ENCODE measurements around the gene EFNA3.
A peak's percentile ranks its signal among the peaks of the same experiment; 100 is the strongest.

Gene EFNA3

DNA sequence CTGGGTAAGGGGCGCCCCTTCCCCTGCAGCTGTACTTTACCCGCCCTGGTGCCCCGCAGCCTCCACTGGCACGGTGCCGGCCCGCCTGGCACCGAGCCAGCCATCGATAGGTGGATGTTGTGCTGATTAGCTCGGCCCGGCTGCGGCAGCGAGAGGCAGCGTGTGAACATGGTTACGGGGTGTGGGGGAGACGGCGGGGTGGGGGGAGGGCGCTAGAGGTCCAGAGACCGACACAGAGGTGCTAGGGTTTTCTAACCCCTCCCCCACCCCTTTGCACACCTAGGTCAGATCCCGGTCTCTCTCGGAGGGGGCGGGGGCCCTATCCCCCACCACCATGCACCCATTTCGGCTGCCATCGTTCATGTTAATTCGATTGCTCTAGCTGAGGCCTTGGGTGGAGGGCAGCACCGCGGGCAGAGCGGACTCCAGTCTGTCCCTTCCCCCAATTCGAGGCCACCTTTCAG is 8.4 kb upstream of the EFNA3 start:
- DNase-seq: no peak

DNA sequence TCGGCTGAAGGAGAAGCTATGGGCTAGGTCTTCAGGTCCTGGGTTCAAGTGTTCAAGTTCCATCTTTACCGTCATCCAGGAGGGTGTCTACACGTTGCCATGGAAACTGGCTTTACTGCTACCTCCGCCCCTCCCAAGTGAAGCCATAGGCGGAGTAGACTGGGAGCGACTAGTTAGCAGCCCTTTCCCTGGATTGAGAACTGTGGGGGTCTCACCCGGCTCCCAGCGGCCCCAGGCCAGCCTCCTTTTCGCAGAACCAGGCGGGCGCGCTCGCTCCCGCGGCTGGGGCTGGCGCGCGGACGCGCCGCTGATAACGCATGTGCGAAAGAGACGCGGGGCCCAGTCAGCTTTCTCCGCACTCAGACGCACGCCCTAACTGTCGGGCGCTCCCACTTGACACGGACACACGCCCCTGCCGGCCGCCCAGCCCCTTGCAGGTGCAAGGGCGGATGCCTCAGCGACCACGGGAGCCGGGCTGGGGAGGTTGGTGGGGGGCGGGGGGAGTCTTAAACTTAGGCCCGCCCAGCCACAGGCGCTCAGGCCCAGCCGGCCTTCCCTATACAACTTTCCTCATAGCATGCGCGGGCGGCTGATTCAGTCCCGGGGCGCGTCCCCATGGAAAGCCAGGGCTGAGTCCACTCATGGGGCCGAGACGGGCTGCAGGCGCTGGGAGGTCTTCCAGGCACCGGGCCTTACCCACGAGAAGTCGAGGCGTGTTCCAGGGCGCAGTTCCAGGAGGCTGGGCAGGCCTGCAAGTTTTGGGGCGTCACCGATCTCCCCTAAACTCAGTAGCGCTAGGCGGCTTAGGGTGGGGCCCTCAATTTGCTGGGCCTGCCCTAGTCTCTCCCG is 7.7 kb upstream of the EFNA3 start:
- DNase-seq: peak; percentile 78

DNA sequence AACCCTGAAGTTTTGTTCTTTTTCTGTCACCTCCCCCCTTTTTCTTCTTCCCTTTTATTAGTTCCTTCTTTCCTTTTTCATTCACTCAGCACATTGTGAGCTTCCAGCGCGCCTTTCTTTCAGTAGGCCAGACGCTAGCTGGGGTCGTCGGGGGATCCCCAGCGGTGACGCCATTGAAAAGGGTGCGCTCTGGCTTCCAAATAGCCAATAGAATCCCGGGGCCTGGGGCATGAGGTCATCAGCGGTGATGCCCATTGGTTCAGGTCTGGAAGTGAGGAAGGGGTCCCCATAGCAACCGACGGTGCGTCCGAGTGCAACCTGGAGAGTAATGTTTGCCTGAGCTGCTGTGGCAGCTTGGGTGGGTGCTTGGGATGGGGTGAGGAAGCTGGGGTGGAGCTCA is 6.9 kb upstream of the EFNA3 start:
- DNase-seq: no peak

DNA sequence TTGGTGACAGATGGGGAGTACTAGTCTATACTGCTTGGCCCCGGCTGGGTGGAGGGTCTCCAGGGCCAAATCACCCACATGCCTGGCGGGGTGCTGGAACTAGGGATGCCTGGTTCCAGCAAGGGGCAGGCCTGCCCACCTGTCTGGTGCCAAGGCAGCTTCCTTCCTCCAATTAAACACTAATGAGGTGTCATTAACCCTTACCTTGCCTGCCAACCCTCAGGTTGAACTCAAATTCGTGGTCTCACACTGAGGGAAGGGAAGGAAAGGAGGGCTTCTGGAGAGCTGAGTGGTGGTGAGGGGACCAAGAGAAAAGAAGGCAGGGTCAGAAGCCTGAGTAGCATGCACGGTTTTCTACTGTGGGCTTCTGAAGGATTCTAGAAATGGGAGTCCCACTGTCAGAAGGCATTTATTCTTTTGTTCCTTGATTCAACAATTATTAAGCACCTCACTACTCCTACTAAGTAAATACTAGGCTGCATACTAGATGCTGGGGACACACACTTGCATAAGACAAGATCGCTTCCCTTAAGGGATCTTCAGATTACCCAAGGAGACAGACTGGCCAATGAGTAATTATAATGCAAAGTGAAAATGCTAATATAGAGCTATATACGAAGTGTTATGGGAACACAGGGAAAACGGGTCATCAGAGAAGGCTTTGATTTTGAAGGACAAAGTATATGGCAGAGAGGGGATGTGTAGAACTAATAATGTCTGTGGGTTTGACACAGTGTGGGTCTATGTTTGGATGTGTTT is 5.9 kb upstream of the EFNA3 start:
- no peak for DNase-seq

DNA sequence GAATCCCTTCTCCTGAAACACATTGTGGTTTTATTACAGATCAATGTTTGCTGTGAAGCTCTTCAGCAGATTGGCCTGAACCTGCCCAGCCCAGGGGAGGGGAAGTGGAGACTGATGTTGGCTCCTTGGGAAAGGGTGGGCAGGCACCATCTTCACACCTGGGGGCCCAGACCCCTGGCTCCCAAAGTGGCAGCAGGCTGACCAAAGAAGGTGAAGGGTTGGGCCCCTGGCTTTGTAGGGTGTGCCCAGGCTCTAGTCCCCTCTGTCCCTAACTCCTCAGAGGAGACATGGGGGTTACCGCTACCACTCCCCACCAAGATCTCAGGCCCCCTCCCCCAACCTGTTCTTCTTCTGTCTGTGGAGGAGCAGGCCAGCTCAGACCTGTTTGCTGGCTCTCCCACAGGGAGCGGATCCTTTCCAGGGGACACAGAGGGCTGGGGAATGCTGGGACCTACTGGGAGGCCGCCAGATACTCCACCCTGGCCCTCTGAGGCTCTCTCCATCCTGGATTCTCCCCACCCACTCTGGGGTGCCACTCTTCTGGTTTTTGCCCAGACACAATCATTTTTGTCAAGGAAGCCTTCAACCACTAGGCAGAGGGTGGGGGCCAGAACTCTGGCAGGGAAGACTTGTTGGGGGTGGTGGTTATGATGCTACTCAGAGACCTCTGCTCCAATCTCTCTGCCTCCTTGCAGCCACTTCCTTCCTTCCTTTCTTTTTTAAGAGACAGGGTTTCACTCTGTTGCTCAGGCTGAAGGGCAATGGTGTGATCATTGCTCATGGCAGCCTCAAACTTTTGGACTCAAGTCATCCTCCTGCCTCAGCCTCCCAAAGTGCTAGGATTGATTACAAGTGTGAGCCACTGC is 5.0 kb upstream of the EFNA3 start:
- DNase-seq: no peak

DNA sequence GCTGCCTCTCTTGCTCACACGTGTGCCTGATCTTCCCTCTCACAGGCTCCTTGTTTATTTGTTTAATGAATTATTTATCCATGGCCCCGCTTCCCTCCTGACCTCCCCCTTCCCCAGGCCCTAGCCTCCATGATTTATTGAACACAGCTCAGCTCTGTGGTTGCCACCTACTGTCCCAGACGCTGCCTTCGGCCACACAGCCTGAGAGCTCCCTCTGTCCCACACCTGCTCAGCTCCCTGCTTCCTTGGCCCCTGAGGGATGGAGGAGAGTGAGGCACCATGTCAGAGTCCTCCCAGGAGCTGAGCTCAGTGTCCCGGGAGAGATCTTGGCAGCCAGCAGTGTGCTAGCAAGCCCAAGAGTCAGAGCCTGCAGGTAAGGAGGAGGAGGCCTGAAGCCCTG is 3.1 kb upstream of the EFNA3 start:
- DNase-seq: no peak

DNA sequence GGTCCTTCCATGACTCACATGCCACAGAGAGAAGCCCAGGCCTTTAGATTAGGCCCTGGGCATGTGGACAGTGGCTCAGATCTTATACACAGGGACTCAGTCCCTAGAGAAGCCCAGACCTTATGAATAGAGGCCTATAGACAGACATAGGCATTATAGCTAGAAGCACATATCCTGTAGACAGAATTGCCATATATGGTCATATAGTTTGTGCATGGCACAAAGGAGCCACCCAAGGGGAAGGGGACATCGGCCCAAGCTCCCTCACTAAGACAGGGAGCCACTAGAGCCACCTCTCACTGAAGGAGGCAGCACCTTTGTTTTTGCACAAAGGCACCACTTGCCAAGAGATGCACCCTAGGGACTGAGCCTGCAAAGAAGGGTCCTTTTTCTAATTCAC is 2.3 kb upstream of the EFNA3 start:
- no peak for DNase-seq

DNA sequence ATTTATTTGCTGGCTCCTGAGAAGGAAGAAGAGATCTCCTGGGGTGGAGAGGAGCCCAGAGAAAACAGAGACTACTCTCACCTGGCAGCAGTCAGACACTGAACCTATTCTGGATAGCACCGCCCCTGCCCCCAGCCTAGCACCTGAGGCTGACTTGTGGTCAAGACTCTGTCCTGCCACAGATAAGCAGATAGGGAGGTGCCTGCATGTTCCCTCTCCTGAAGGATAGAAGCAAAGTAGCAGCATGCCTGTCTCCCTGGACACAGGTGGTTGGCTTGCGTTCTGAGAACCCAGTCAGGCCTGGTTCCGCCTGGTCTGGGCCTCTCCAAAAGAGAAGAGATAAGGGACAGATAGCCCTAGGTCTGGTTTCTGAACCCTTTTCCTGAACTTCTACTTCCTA is 1.3 kb upstream of the EFNA3 start:
- no peak for DNase-seq

DNA sequence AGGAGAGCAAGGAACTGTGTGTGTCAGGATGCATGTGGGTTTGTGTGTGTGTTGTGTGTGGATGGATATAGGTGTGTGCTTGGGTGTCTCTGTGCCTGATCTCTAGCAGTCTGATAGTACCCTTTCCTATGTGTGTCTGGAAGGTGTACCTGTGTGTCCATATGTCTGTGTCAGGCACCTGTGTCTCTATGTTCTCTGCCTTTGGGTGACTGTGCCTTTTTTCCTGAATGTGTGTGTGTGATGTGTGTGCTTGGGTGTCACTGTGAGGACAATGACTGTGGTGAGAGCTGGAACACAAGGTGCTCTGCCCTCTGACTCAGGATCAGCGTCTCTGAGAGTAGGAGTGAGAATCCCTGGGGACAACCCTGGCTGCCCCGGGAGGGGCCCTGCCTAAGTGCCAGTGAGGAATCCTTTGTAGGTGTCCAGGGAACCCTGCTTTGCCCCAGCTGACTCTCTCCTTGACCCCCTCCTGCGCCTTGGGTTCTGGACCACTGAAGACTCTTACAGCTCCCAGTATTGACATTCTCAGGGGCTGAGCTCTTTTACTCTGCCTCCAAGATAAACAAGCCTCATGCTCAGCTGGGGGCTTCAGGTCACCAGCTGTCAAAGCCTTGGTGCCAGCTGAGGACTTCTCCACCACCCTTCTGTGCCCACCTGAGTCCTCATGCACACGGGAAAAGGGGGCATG is 735 bp upstream of the EFNA3 start:
- DNase-seq: no peak

DNA sequence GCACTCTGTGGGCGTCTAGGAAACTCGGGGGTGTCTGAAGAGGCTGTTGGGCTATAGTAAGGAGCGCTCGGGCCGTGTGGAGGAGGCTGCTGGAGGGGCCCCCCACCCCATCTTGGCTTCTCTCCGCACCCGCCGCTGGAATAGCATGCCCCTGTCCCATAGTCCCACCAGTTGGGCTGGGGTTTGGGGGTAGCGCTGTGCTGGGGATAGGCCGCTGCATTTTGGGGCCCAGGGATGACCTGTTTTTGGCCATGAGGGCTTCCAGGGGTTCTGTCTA is 511 bp downstream of the EFNA3 start:
- no peak for DNase-seq

DNA sequence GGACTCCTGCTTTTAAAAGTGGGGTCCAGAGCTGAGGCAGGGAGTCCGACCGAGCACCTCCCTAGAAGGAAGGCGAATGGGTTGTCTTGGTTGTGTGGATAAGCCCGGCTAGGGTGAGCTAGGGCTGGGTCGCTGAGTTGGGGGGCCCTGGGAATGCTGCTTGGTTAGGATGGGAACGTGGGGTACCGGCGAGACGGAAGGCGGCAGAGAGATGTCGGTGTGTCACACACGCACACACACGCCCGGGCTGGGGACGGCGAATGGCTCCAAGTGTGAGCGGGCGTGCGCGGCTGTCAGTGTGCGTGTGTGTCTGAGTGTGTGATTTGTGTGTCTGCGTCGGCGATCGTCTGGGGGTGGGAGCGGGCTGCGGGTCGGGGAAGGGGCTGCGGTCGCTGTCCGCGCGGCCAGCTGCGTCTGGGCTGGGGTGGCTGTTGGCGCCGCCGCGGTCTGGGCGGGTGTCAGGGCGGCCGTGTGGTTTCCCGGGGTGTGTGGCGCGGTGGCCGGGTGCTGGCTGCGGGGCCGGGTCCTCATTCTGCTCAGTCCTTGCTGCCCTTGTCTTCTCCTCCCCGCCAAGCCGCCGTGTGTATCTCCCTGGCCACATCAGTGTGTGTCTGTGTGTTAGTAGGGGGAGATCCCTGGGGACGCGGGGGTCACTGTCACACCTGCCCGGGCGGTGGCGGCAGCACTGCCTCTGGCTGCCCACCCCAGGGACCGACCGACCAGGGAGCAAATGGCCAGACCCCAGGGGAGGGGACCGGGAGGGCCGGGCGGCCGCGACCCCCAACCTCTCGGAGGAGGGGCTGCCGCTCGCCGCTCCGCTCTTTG is 1.1 kb downstream of the EFNA3 start:
- DNase-seq: no peak

DNA sequence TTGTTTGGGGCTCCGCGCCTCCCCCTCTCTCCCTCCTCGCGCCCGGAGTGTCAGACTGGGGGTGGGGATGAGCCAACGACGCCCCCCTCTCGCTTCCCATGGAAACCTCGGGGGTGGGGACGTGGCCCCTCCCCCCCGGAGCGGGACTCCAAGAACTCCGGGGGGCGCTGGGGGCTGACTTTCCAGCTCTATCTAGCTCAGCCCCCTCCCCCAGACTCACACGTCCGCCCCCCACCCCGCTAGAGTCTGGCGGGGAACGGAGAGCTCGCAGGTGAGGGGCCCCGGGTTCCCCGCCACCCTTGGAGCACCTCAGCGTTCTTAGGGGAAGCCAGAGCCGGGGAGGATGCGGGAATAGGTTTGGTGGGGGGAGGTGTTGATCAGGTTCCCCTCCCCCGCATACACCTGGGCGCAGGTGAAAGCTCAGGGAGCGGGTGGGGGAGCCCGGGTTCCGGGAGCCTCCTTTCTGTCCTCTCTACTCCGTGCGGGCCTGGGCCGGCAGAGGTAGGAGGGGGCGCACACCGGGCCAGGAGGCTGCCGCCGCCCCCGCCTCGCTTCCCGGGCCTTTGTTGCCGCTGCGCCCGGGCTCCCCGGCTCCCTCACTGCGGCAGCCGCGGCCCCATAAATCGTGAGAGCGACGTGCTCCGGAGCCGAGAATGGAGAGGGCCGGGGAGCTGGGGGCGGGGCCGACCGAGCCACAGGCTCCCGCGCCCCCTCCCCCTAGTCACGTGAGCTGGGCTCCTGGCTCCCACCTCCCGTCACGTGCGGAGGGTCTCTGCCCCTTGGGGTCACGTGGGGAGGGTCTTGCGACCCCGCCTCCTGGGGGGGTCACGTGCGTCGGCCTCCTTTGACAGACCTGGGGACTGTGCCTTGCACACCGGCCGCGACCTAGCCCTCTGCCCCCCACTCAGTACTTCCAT is 1.9 kb downstream of the EFNA3 start:
- peak; percentile 33 for DNase-seq

DNA sequence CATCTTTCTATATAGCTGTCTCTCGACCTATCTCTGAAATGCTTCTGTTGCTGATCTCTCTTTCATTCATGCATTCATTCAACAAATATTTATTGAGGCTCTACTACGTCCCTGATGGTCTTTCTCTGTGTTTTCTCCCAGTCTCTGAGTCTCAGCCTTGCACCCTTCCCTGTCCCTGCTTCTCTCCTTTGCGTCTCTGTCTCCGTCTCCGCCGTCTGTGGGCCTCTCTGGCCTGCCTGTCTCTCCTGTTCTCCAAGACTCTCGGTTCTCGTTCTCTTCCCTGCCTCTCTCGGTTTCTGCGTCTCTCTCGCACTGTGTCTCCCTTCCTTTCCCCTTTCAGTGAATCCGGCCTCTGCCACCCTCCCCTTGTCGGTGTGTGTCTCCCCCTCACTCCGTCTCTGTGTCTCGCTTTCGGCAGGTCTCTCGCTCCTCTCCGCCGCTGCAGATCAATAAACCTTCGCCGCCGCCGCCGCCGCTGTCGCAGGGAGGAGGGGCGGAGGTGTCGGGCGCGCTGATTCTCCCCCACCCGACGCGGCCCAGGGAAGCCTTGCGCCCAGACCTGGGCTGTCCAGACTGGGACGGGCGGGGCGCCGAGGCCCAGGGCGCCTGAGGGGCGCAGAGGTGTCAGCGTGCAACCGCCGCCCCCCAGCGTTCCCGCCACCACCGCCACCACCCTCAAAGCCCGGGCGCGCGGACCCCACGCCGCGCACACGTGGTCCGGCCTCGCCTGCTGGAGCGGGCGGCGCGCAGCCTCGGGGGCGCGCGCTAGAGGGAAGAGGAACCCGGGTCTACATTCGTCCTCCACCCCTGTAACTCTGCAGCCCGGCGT is 3.0 kb downstream of the EFNA3 start:
- DNase-seq: no peak

DNA sequence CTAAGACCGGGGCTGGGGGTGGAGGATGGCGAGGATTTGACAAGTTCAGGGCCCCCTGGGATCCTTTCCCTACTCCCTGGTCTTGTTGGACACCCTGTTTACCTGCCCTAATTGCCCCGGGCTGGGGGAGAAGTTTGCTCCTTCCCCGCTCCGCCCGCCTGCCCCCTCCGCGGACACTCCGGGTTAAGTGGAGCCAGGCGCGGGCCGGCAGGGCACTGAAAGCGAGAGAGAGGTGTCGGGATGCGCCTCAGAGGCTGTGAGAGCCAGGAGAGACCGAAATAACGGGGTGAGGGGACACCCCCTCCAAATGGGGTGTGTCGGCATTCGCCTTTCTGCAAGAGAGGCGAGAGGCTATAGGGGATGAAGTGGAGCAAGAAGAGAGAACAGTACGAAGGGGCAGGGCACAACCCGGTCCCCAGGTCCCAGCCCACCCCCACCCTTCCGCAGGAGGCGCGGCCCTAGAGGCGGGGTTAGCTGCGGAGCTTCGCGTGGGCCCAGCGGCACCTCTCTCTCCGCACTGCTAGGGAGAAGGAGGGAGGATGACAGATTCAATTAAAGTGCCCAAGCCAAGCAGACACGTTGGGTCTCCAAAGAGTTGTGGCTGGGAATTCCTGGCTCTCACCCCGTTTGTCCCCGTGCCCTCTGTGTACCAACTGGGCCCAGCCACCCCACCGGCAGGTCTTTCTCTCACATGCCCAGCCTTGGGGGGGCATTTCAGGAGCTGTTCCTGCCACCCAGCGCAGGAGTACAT is 3.8 kb downstream of the EFNA3 start:
- no peak for DNase-seq

DNA sequence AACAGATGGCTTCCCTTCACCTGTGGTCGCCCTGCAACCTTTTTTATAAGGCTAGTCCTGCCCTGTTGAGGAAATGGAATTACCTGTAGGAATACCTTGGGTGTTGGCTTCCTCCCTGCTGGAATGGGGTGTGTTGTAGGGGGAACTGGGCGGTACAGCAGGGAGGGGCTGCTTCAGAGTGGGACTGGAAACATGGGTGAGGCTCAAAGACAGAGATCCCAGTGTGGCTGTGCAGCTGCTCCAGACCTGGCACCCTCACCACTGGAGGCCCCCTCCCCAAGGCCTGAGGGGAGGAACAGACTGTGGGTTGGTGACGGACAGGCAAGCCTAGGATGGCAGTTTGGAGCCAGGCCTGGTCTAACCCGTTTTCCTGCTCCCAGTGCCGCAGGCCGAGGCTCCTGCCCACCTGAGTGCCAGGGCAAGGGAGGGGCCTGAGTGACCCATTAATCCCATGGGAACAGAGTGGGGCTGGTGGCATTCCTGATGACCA is 4.5 kb downstream of the EFNA3 start:
- no peak for DNase-seq

DNA sequence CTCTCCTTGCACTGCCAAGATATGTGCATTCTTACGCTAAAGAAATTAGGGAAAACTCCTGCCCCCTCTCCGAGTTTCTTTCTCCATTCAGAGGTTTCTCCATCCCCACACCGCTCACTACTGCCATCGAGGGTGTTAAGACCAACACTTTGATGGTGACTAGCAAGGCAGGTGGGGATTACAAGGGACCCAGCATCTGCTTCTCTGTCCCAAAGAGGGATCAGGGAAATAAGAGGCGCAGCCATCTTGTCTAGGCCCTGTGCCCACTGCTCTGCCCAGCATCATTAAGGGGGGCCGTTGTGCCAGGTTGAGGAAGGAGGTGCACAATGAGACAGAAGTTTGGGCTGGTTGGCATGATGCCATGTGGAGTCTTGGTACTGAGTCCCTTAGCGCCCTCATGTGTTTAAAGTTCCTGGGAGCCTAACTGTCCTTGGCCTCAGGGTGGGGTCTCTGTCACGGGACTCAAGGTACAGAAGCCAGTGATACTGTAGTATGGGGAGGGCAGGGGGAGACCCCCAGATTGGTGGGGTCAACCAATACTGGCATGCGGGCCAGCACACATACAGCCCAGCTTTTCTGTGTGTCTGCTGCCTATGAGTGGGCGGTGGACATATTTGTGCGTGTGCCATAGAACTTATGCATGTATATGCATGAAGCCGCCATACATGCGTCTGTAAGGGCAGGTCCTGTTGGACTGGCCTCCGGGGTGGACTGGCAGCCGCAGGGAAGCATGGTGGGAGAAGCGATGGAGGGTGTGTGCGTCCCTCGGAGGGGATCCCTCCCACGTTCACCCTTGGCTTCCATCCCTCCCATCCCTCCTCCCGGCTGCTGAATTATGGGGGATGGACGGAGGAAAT is 5.5 kb downstream of the EFNA3 start:
- no peak for DNase-seq

DNA sequence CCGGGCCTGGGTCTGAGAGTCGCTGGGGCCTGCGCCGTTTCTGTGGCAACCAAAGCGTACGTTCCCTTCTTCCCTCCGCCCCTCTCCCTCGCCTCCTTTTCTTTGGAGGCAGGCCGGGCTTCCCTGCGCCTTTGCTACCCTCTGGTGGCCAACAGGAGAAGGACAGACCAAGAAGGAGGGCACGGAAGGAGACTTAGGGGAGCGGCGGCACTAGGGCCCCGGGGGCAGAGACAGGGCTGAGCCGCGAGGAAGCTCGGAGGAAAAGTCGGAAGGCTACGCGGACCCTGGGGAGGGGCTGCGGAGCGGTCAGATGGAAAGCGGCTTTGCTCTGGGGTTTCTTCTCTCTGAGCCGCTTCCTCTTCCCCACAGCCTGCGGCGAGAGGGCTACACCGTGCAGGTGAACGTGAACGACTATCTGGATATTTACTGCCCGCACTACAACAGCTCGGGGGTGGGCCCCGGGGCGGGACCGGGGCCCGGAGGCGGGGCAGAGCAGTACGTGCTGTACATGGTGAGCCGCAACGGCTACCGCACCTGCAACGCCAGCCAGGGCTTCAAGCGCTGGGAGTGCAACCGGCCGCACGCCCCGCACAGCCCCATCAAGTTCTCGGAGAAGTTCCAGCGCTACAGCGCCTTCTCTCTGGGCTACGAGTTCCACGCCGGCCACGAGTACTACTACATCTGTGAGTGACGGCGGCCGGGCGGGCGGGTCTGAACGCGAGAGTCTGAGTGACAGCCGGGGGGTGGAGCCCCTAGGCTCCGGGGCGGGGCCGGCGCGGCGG is 6.3 kb downstream of the EFNA3 start:
- peak; percentile 90 for DNase-seq
